SK-N-SH (cell line): ENCODE results near the gene DACT2. TPM values are rescaled to one million over a fixed set of nuclear protein-coding genes. Genes with fewer than 3 reads are reported as not detected.
"Not testable (repeated sequence)": the region's sequence is repeated elsewhere in the genome, so short reads cannot be mapped to it uniquely, and the experiment has no call there.

ENCODE experiments used
- CTCF ChIA-PET: fragments of 300-600, 350-600 bp; formaldehyde crosslinking; extraction: SDS; loops from one replicate; lab custom pipeline; 2021; lab: Yijun Ruan, JAX
- POLR2A ChIA-PET: fragments of 350-600 bp; sonication (Branson Sonifier 250); formaldehyde crosslinking; extraction: SDS; loops from one replicate; lab custom pipeline; 2020; ENCODE audit warnings: antibody characterized with exemption, inconsistent platforms; lab: Yijun Ruan, JAX
- DNase-seq: peaks from one replicate; pipeline ENCODE4 v3.0.0; 2012
- H2AFZ ChIP-seq: fragments of 200-600 bp; sonication (generic); 2 replicates; pipeline ENCODE4 v1.8.1; 2016; ENCODE audit warnings: antibody characterized with exemption, mild to moderate bottlenecking, low read depth
- H3F3A ChIP-seq: fragments of 200-600 bp; sonication (generic); replicated peaks from 2 replicates; pipeline ENCODE3; 2016; ENCODE audit warnings: antibody characterized with exemption, mild to moderate bottlenecking; ENCODE audit not compliant: insufficient read depth
- H3K27ac ChIP-seq, 2 experiments: fragments of 200-500 bp in 1 of 2; fragments of 200-600 bp in 1 of 2; sonication (Bioruptor generic) in 1 of 2; sonication (generic), shearing (Covaris generic) in 1 of 2; 2 replicates each; pipeline versions ENCODE4 v1.5.1 to v1.6.1; 2014 to 2016; ENCODE audit warnings: low read depth in 2 of 2, inconsistent platforms in 1 of 2, low read length in 1 of 2, mild to moderate bottlenecking in 1 of 2, mixed read lengths in 1 of 2
- H3K27me3 ChIP-seq: fragments of 200-600 bp; sonication (generic), shearing (Covaris generic); 2 replicates; pipeline ENCODE4 v1.6.1; 2016; ENCODE audit warnings: mixed run types; ENCODE audit not compliant: insufficient read depth
- H3K36me3 ChIP-seq, 2 experiments: fragments of 200-500 bp in 1 of 2; fragments of 200-600 bp in 1 of 2; sonication (Bioruptor generic) in 1 of 2; sonication (generic) in 1 of 2; replicated peaks in 1 of 2; 2 replicates each; pipeline versions ENCODE3 to v1.5.1; 2014 to 2016; ENCODE audit warnings: low read length in 1 of 2, mild to moderate bottlenecking in 1 of 2; ENCODE audit not compliant: insufficient read depth in 2 of 2, control insufficient read depth in 1 of 2
- H3K4me1 ChIP-seq, 2 experiments: fragments of 200-500 bp in 1 of 2; fragments of 200-600 bp in 1 of 2; sonication (Bioruptor generic) in 1 of 2; sonication (generic), shearing (Covaris generic) in 1 of 2; 2 replicates each; pipeline versions ENCODE4 v1.5.1 to v1.6.1; 2014 to 2016; ENCODE audit warnings: low read depth in 1 of 2, low read length in 1 of 2, mixed run types in 1 of 2; ENCODE audit not compliant: insufficient read depth in 2 of 2, control insufficient read depth in 1 of 2
- H3K4me2 ChIP-seq: fragments of 200-600 bp; sonication (generic), shearing (Covaris generic); 2 replicates; pipeline ENCODE4 v1.6.1; 2017; ENCODE audit warnings: mixed run types
- H3K4me3 ChIP-seq, 2 experiments: fragments of 200-500 bp in 1 of 2; fragments of 200-600 bp in 1 of 2; sonication (Bioruptor generic) in 1 of 2; sonication (generic), shearing (Covaris generic) in 1 of 2; 2 replicates each; pipeline versions ENCODE4 v1.5.1 to v1.8.1; 2014 to 2016; ENCODE audit warnings: low read depth in 2 of 2, inconsistent platforms in 1 of 2, low read length in 1 of 2, mild to moderate bottlenecking in 1 of 2, mixed read lengths in 1 of 2, moderate library complexity in 1 of 2
- H3K79me2 ChIP-seq: fragments of 200-600 bp; sonication (generic); 2 replicates; pipeline ENCODE4 v1.8.1; 2017; ENCODE audit warnings: mild to moderate bottlenecking; ENCODE audit not compliant: insufficient read depth
- H3K9ac ChIP-seq: fragments of 200-600 bp; sonication (generic); 2 replicates; pipeline ENCODE4 v1.6.1; 2017; ENCODE audit warnings: mixed run types
- H3K9me2 ChIP-seq: fragments of 200-600 bp; sonication (generic); 2 replicates; pipeline ENCODE4 v1.6.1; 2017; ENCODE audit warnings: mixed run types
- H3K9me3 ChIP-seq: fragments of 200-600 bp; sonication (generic); 2 replicates; pipeline ENCODE4 v1.6.1; 2017; ENCODE audit warnings: mixed run types, mild to moderate bottlenecking, moderate library complexity
- H4K20me1 ChIP-seq: fragments of 200-600 bp; sonication (generic); 2 replicates; pipeline ENCODE4 v1.6.1; 2017; ENCODE audit warnings: mild to moderate bottlenecking, mixed run types; ENCODE audit not compliant: insufficient read depth
- ELF1 ChIP-seq: IDR thresholded peaks from 2 replicates; pipeline ENCODE4 v1.4.0; 2012
- EZH2phosphoT487 ChIP-seq: fragments of 200-600 bp; sonication (generic); IDR thresholded peaks from 2 replicates; pipeline ENCODE4 v1.6.1; 2017; ENCODE audit warnings: low read depth, mixed run types, mild to moderate bottlenecking, antibody characterized with exemption, moderate library complexity, borderline replicate concordance
- FOXJ3 ChIP-seq: sonication (generic); formaldehyde crosslinking; IDR thresholded peaks from 2 replicates; pipeline ENCODE4 v1.5.1; 2020; ENCODE audit warnings: mild to moderate bottlenecking, missing genetic modification reagents
- GABPA ChIP-seq: IDR thresholded peaks from 2 replicates; pipeline ENCODE4 v1.4.0; 2012; ENCODE audit warnings: low read depth, mild to moderate bottlenecking
- MEF2A ChIP-seq: IDR thresholded peaks from 2 replicates; pipeline ENCODE4 v1.4.0; 2012; ENCODE audit warnings: low read depth, borderline replicate concordance
- TCF12 ChIP-seq: IDR thresholded peaks from 2 replicates; pipeline ENCODE4 v1.4.0; 2012
- WGBS: methylation state at CpG from one replicate; pipeline ENCODE4 v1.1.6; 2017; ENCODE audit warnings: low lambda C conversion rate; 5-methylcytosine and 5-hydroxymethylcytosine counted together
- polyA plus RNA-seq, 3 experiments: library from polyadenylated mRNA; depleted of rRNA; stranded (reverse); fragments of >200 nt; gene quantifications; 2 replicates each; pipeline ENCODE4 v1.2.3, GENCODE V29; 2012
- TF ChIP-seq, protein P1 (sequence below): IDR thresholded peaks from 2 replicates; pipeline ENCODE4 v1.6.1; 2012; ENCODE audit warnings: mild to moderate bottlenecking, low read depth, low read length, moderate library complexity
- TF ChIP-seq, protein P2 (sequence below): fragments of 150-350 bp; IDR thresholded peaks from 2 replicates; pipeline ENCODE4 v1.6.1; 2017; ENCODE audit warnings: antibody characterized with exemption, low read length, low read depth, borderline replicate concordance

Gene DACT2
- polyA plus RNA-seq, 1 of the 3 experiments (the other 2 are of a cell fraction), result not detected

DNA sequence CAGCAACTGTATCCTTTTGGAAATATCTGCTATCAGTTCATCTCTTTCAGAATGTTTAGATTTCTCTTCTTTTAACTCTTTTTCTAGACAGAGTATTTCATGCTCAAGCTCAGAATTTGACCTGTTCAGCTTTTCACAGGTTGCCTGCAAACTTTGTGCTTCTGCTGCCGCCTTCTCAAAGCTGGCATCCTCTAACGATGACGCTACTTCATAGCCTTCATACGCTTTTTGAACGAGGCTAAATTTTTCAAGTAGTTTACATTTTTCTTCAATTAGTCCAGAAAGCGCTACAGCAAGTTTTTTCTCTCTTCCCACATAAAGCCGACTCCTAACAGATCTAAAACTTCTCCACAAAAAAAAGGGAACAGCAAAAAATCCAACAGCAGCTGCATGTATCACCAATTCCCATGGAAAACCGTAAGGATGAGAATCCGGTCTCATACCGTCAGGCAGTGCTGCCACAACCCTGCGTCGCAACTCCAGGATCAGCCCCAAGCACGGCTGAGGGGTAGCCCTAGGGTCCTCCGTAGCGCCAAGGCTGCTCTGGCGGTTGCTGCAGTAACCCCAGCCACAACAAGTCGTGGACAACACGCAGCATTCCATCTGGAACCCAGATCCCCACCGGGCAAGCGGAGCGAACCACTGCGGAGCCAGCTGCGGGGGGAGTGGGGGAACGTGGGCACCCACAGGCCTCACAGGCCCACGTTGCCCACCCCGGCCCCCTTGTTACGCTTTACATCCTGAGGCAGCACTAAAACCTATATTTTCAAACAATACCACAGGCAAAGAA is 30.6 kb downstream of the DACT2 start:
- Histone ChIP-seq H4K20me1 (no peaks in the 10 kb centered on the region), H2AFZ (no peak overlapping the region), H3K27ac (no peak overlapping the region), H3K4me3 (no peak overlapping the region), H3K27me3 (no peaks in the 10 kb centered on the region), H3K4me2 (no peak overlapping the region), H3F3A (no peaks in the 10 kb centered on the region), H3K9me3 (no peaks in the 10 kb centered on the region), H3K9ac (no peak overlapping the region), H3K4me1 (peaks cover 0 to 9% of the 10 kb centered on the region in 2 experiments; a peak in 2 of 4 replicates), H3K79me2 (no peaks in the 10 kb centered on the region), H3K36me3 (no peaks in the 10 kb centered on the region), H3K9me2 (no peaks in the 10 kb centered on the region)
- CTCF ChIA-PET, result no interaction called here
- no peak for DNase-seq
- POLR2A ChIA-PET, result no interaction called here
- TF ChIP-seq ELF1 (no peak), FOXJ3 (CRISPR knock-in tag) (no peak), EZH2phosphoT487 (no peak), TCF12 (no peak), MEF2A (no peak), GABPA (no peak)
- TF ChIP-seq, protein P1, sequence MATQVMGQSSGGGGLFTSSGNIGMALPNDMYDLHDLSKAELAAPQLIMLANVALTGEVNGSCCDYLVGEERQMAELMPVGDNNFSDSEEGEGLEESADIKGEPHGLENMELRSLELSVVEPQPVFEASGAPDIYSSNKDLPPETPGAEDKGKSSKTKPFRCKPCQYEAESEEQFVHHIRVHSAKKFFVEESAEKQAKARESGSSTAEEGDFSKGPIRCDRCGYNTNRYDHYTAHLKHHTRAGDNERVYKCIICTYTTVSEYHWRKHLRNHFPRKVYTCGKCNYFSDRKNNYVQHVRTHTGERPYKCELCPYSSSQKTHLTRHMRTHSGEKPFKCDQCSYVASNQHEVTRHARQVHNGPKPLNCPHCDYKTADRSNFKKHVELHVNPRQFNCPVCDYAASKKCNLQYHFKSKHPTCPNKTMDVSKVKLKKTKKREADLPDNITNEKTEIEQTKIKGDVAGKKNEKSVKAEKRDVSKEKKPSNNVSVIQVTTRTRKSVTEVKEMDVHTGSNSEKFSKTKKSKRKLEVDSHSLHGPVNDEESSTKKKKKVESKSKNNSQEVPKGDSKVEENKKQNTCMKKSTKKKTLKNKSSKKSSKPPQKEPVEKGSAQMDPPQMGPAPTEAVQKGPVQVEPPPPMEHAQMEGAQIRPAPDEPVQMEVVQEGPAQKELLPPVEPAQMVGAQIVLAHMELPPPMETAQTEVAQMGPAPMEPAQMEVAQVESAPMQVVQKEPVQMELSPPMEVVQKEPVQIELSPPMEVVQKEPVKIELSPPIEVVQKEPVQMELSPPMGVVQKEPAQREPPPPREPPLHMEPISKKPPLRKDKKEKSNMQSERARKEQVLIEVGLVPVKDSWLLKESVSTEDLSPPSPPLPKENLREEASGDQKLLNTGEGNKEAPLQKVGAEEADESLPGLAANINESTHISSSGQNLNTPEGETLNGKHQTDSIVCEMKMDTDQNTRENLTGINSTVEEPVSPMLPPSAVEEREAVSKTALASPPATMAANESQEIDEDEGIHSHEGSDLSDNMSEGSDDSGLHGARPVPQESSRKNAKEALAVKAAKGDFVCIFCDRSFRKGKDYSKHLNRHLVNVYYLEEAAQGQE, result no peak
- TF ChIP-seq, protein P2, sequence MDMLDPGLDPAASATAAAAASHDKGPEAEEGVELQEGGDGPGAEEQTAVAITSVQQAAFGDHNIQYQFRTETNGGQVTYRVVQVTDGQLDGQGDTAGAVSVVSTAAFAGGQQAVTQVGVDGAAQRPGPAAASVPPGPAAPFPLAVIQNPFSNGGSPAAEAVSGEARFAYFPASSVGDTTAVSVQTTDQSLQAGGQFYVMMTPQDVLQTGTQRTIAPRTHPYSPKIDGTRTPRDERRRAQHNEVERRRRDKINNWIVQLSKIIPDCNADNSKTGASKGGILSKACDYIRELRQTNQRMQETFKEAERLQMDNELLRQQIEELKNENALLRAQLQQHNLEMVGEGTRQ, result no peak
- 66% methylated on average over 25 of the region's 27 CpGs for WGBS

DNA sequence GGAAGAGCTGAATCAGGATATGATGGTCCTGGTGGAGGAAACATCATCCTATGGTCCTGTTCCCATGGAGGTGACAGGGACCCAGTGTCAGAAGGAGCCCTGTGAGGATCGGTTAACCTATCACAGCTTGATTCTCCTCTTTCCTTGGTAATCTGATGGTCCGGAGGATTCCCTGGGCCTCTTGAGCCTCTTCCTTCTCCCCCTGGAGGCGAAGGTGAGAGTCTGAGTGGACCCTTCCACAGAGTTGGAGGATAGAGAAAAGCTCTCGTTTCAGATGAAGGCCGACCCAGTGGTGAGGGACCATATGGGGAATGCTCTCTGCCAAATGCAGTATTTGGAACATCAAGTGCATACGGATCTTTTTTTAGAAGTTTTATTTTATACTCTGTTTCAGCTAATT is 32.1 kb downstream of the DACT2 start:
- DNase-seq, H3K9me3 ChIP-seq, H3K79me2 ChIP-seq, H3K4me1 ChIP-seq, H4K20me1 ChIP-seq, H3K9ac ChIP-seq, H3K27ac ChIP-seq, H3K27me3 ChIP-seq, CTCF ChIA-PET, H2AFZ ChIP-seq, H3F3A ChIP-seq, H3K4me3 ChIP-seq, H3K4me2 ChIP-seq, H3K9me2 ChIP-seq, H3K36me3 ChIP-seq, POLR2A ChIA-PET: not testable (repeated sequence)
- 48% methylated on average over 5 of the region's 6 CpGs for WGBS

DNA sequence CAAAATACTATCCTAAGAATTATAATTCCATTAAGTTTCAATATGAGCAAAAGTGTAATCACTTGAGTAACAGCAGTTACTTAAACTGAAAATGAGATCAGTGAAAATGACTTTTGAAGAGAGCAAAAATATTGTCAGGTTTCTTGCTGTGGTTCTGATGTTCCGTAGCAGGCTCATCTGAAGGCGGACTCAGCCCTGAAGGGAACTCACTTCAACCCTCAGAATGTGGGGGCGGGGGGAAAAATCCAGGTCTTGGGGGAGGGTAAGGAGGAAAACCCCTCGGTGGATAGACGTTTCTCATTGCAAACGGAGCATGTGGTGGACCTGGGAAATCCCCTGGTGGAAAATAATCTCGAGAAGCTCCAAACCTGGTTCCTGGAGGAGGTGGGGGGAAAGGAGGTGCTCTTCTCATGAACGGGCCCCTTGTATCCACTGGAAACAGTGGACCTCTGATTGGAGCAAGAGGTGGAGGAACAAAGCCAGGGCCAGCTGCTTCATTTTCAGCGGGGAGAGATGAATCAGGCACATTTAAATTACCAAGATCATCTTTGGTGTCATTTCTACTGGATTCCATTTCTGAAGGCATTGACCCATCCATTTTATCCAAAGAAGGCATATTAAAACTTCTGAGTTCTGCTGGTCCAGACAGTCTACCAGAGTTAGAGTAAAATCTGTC is 32.7 kb downstream of the DACT2 start:
- H2AFZ ChIP-seq, H3K79me2 ChIP-seq, DNase-seq, H3K27me3 ChIP-seq, H3K4me1 ChIP-seq, H3K4me3 ChIP-seq, H3K27ac ChIP-seq, H4K20me1 ChIP-seq, H3K9ac ChIP-seq, H3K9me2 ChIP-seq, H3K4me2 ChIP-seq, H3K36me3 ChIP-seq, H3F3A ChIP-seq, H3K9me3 ChIP-seq, POLR2A ChIA-PET, CTCF ChIA-PET: not testable (repeated sequence)
- 28% methylated on average over 8 of the region's 9 CpGs for WGBS
